ENCODE data around the gene VWC2L.

DNA sequence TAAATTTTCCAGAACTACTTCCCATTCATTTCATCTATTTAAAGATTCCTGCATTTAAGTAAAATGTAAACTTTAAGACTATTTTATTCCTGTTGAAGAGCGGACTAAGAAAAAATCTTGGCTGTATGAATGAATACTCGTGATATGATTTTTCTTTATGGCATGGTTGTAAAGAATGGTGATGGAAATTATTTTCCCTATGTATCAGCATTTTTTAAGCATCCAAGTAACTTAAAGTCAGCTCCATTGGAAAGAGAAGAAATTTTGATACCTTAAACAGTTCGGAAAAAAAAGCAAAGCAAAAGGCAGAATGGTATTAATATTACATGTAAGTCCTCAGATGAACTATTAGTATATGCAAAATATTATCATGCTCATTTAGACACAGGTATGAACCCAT is 58.9 kb downstream of the VWC2L start:
- TF ChIP-seq, protein P1, sequence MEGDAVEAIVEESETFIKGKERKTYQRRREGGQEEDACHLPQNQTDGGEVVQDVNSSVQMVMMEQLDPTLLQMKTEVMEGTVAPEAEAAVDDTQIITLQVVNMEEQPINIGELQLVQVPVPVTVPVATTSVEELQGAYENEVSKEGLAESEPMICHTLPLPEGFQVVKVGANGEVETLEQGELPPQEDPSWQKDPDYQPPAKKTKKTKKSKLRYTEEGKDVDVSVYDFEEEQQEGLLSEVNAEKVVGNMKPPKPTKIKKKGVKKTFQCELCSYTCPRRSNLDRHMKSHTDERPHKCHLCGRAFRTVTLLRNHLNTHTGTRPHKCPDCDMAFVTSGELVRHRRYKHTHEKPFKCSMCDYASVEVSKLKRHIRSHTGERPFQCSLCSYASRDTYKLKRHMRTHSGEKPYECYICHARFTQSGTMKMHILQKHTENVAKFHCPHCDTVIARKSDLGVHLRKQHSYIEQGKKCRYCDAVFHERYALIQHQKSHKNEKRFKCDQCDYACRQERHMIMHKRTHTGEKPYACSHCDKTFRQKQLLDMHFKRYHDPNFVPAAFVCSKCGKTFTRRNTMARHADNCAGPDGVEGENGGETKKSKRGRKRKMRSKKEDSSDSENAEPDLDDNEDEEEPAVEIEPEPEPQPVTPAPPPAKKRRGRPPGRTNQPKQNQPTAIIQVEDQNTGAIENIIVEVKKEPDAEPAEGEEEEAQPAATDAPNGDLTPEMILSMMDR (conservative IDR thresholded peaks at IDR 0.05; ENCODE audit: low read depth, low read length): no peak
- no peak for TF ChIP-seq EZH2 (IDR thresholded peaks at IDR 0.05; ENCODE audit: borderline replicate concordance, low read depth, low read length, poor library complexity, severe bottlenecking)
